HG03521 (cell line): ENCODE data around the gene ASZ1.
A peak's percentile ranks its signal among the peaks of the same experiment; 100 is the strongest.

ENCODE experiments used
- ATAC-seq: cut with Tn5 transposase; IDR thresholded peaks from one replicate; pipeline ENCODE4 v1.9.1; 2021; ENCODE audit warnings: mild to moderate bottlenecking, moderate library complexity; ENCODE audit not compliant: unreplicated experiment

ASZ1 gene

DNA sequence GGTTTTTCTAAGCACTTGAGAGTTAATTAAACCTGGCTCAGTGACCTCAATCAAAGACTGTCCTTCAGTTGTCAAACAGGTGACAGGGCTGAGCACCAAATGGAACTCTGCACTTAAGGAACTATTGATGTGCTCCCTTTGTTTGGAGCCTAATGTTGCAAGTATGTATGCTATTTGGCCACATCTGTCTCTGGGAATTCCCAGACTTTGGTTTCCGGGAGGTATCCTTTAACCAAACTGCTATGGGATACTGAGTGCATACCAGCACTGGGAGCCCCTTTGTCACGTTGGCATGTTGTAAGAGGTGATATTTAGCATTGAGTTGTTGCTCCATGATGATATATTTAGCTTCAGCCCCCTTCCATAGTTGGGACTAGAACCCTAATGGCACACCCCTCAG lies 25.2 kb downstream of the ASZ1 start:
- no peak for ATAC-seq

DNA sequence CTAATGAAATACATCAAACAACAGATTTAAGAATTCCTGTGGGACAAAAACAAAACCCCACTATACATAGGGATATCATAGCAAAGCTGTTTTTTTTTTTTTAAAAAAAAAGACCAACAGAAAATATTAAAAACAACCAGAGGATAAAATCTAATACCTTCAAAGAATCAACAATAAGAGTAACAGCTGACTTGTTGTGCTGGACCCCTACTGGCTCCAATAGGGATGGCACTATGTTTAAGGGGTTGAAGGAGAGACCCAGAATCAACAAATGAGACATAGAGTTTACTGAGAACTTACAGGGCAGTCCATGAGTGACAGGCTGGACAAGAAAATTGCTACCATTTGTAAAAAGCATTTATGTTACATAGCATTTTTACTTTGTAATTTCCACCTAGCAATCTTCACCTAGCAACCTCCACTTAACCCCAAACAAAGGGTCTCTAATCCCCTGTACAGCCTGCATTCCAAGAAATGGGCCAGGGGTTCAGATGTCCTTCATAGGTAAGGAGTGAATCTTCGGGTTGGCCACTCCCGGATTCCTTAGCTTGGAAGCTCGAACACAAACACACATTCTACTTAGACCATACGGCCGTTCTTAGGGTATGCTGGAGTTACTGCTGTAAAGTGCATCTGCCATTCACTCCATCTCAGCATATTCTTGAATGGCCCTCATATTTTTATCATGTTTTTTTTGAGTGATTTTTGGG lies 25.8 kb downstream of the ASZ1 start:
- peak; percentile 75 for ATAC-seq

DNA sequence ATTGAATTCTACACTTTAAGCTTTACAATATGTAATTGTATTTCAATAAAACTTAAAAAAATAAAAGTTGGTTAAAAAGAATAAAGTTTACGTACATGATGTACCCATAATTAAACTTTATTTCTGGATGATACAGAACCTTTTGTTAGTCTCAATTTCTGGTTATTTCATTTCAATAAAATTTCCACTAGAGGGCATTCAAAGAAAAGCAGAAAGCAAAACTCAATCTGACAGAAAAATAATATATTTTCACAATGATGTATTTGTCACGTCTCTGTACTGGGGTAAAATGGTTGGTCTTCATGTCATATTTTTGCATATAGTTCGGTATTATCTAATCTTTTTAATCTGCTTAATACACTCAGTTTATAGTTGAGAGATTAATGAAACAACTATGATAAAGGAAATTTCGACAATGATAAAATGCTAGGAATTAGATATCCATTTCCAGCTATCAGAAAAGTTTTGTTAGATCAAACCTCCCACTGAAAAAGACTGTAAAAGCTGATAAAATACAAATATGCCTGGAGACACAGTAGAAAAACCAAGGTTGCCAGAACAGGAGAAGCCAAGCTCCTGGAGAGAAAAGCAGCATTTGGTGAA lies 27.4 kb downstream of the ASZ1 start:
- ATAC-seq: no peak

DNA sequence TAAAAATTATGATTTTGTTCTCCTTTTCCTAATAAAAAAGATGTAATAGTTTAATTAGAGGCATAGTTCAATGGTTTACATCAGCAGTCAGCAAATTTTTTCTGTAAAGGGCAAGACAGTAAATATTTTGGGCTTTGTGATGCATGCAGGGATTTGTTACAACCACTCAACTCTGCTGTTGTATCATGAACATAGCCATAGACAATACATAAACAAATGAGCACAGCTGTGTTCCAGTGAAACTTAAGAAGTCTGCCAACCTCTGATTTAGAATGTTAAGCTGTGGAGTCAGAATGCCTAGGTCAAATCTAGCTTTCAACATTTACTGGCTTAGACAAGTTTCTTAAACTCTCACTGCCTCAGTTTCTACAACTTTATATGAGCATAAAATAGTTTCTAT lies 31.6 kb downstream of the ASZ1 start:
- no peak for ATAC-seq

DNA sequence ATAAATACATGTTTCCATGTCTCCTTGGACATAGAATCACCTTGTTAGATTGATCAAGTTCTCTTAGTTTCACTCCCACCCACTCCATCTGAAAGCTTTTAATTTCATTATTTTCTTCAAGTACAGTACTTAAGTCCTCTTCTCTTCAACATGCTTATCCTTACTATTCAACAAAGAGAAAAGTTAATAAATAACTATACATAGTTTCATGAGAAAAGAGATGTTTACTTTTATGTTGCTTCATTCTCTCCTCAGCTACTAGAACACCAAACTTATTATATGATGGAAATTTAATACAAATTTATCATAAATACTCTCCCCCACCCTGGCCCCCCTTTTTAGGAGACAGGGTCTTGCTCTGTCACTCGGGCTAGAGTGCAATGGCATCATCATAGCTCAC lies 33.5 kb downstream of the ASZ1 start:
- ATAC-seq: no peak

DNA sequence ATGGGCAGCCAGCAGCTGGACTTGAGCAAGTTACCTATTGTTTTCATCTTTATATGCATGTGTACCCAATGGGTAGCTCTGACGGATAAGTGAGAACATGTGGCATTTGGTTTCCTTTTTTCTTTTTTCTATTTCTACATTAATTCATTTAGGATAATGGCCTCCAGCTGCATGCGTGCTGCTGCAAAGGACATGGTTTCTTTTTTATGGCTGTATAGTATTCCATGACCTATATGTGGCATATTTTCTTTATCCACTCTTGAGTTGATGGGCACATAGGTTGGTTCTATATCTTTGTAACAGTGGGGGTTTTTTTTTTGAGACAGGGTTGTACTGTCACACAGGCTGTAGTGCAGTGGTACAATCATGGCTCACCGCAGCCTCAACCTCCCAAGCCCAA lies 37.4 kb downstream of the ASZ1 start:
- ATAC-seq: no peak

DNA sequence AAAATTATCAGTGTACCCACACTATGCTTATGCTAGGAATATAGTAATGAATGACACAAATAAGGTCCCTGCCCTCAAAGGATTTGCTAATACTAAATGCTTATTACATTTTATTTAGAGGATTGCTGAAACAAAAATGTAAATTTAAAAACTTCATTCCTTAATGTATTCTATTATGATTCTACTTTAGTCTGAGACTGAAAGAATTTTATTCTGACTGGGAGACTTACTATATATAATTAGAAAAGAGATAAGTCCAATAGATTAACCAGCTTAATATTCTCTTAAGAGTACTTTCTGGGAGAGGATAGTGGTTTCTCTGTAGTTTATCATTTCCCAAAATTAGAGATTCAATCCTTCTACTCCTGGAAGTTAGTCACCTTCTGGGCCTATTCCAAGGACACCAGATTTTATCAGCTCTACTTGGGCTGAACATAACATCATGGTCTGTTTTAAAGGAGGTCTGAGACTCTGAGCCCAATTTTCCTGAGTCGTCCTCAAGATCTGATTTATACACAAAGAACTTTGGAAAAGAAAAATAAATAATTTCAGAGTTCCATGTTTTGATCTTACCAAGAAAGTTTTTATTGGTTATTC lies 41.1 kb downstream of the ASZ1 start:
- ATAC-seq: no peak

DNA sequence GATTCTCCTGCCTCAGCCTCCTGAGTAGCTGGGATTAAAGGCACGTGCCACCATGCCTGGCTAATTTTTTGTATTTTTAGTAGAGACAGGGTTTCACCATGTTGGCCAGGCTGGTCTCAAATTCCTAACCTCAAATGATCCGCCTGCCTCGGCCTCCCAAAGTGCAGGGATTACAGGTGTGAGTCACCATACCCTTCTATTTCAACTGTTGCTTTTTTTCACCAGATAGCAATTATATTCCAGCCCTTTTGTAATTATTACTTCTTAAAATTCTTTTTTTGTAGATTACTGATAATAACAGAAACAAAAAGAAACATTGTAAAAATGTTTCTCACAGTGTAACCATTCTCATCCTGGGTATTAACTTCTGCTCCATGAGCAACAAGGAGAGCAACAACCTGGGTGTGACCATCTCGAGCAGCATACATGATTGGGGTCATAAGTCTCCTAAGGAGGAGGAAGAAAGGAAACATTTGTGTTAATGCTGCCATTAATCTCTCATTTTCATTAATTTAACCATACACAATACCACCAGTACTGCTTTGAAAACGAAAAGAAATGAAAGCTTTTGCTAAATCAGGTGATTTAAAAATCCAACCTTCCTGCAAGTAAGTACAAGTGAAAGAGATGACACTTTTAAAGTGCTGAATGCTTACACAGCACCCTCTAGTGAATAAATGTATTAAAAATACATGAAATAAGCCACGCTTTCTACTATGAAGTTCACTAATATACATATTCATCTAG lies 41.8 kb downstream of the ASZ1 start:
- ATAC-seq: no peak

DNA sequence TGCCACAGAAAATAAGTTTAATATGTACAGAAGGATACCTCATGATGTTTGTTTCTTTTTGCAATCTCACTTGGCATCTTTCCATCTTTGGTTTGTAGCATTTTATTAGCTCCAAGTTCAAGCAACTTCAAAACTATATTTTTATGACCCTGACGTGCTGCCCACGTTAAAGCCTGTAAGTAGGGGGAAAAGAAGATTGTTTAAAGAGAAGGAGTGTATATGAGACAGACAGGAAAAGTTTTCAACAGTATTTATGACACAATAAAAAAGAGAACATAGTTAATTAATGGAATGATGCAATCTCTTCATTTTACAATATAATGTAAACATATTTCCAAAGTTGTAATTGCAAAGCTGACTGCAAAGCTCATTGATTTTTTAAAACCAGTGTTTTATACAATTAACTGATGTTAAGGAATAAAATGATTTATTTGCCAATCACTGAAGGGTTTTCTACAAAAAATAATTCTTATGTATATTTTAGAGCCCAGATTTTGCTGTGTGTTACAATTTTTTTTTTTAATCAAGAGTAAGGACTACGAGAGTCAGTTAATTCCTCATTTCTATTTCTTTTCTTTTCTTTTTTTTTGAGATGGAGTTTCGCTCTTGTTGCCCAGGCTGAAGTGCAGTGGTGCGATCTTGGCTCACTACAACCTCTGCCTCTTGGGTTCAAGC lies 42.5 kb downstream of the ASZ1 start:
- ATAC-seq: no peak

DNA sequence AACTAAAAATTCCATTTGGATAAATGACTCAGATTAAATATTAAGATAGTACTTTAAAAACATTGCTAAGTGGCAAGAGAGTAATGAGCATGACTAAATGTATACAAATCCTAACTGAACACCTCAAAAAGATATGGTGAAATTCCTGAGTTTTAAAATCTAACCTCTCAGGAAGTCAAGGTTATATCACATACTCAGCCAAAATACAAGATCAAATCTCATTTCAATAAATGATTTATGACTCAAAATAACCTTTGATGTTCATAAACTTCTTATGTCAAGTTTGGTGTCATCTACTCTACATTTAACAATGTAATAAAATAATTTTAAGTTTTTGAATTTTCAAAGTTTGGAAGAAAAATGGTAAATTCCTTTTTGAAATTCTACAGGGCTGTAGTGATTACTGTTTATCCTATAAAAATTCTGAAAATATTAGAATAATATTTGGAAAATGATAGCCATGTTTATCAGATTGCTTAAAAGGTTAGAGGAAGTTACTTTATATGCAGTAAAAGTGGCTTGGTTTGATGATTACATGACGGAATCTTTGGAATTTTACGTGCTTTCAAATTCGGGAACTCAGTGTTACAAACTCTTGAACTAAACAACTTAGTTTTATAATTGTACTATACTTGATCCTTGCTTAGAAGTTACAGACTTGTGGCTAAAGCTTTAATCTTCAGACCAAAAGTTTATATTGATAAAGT lies 43.7 kb downstream of the ASZ1 start:
- no peak for ATAC-seq

DNA sequence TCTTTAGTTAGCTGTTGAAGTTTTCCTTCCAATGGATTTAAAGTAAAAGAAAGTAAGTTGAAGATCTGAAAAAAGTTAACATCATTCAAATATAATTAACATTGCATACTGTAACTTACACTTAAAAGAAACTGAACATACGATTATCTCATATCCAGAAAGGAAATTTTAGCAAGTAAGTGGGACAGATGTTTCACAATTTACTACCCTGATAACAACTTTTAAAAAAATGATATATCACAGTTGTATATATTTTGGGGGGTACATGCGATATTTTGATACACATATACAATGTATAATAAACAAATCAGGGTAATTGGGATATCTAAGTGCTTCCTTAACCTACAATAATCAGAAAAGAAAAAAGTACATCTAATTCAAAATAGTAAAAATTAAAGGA lies 44.2 kb downstream of the ASZ1 start:
- no peak for ATAC-seq

DNA sequence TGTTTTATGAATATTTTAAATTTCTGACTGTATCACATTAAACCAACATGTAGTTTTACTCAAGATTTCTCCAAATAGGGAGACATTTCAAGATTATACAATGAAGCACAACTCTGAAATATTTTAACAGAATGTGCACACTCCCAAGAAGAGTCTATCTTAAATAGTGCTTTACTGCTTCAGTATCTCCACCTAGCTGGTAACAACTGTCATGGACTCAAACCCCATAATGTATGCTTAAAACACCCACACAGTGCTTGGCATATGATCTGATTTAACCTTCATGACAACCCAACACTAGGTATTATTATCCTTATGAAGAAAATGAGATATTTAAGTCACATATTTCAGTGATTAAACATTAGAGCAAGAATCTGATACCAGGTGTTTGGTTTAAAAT lies 45.9 kb downstream of the ASZ1 start:
- no peak for ATAC-seq

DNA sequence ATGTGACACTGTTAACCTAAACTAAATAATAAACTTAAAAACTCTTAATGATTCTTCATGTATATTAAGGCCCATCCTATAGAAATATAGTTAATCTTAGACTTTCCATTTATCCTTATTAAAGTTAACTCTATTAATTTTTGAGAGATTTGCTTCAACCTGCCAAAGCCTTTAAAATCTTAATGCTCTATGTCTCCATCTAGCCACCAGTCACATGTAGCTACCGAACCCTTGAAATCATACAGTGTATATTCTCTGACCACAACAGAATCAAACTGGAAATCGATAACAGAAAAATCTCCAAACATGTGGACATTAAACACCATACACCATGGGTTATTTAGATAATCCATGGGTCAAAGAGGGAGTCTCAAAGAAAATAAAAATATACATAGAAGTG lies 51.9 kb downstream of the ASZ1 start:
- ATAC-seq: no peak

DNA sequence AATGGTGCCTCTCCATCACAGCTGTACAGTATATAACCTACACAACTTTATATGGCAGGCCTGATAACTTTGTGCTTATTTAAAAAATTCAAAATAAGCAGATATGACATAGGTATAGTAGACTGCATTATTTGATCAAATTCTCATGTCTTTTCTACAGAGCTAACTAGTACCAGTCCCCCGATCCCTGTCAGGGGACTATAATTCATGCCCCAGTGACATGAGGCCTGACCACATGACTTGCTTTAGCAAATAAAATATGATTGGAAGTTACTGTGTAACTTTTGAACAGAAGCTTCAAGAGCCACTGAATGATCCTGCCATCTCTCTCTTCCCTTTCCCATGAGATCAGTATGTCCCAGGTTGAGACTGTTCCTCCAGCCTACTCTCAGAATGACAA lies 55.2 kb downstream of the ASZ1 start:
- ATAC-seq: no peak

DNA sequence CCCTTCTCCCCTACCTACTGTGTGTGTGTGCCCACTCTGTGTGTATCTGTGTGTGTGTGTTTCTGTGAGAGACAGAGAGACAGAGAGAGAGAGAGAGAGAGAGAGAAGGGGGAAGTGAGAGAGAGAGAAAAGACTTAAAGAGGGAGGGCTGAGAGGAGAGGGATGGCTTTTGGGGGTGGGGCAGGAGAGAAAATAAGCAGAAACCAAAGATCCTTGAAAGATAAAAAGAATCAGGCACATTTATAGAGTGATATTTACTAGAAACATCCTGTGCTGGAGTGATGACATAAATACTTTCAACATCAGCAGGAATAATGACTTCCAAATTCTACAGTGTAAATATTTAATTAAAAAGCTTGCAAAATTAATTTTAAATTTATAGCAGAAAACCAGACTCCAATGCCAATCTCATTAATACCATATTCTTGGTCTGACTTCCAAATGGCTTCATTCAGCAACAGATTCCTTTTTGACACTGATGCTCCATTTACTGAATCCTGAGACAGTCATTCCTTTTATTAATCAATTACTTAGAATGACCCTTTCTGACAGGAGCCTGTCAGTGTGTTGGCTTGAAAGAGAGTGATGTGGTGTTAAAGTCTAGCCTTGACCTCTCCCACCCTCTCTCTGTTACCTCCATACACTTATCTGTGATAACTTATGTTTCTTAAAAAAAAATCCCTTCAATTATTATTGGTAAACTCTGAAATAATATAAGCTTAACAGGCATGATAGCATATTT lies 62.8 kb downstream of the ASZ1 start:
- no peak for ATAC-seq

DNA sequence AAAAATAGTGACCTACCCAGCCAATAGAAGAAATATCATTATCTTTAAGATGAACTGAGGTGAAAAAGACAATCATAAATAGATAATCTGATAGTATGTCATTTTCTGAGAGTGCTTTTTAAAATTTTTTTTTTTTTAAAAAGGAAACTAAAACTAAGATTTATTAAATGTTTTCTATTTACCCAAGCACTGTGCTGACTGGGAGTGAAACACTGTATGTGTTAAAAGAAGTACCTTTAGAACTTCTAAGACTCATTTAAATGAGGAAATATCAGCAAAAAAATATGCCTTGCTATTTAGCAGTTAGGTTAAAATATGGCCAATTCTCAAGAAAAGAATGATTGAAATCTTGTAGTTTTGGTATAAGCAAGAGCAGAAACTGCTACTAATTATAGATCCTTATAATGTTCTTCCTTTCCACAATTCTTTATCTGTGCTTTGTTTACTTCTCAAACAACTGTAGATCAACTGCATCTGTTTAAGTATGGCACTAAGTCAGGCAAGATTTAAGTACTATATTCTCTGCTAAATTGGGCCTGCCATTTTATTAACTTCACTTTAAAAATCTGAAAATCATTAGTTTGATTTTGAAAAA lies 64.9 kb downstream of the ASZ1 start:
- no peak for ATAC-seq

DNA sequence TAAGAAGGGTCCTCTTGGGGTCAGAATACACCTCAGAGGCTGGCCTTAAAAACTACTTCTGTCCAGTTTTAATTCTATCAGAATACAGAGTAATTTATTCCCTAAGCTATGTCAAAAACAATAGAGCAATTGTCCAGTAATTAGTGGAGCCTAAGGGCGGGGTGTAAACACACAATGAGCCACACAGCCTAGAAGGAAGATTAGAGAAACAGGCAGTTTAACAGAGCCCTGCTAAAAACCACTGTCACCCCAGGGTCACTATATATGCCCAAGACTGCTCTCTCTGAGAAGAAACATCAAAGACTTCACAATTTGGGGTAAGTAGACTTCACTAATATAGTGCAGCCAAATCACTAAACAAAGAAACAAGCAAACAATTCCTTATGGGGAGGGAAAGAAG lies 77.3 kb downstream of the ASZ1 start:
- no peak for ATAC-seq

DNA sequence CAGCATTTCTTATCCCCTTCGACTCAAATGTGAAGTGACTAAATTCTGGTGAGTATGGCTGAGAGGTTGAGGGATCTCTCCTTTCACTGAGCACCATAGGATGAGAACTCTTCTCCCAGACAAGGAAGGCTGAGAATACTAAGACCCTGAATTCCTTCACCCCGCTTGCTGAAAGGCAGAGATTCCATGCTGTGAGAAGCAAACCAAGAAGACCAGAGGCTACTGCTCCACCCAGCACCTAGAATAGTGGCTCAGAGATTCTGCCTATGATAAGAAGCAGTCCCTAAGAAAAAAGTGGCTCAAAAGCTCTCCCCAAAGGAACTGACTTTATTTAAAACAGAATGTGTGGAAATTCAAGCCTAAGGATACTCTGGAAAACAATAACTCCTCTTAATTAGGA lies 77.7 kb downstream of the ASZ1 start:
- ATAC-seq: no peak

DNA sequence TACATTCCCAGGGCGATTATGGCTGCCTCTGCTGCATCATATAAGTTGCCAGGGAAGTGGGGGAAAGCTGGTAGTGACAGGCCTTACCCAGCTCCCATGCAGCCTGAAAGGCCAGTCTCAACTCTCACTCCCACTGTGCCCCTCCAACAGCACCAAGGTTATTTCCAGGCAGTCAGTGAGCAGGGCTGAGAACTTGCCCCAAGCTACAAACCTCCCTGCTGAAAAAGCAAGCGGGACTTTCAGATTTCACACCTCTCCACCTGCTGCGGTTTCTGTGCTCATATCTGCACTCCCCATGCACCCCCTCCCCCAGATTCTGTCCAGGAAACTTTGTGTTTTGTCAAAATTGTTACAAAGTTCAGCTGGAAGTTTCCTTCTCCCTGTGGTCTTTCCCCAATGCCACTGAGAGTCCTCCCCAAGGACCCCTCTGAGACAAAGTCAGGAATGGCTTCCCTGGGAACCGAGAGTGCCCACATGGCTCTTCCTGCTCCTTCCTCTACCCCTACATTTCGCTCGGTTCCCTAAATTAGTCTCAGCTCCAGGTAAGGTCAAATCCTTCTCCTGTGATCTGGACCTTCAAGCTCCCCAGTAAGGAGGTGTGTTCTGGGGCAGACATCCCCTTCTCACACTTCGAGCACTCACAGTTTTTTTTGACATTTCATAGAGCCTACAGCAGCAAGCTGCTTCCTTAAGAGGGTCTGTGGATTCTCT lies 79.2 kb downstream of the ASZ1 start:
- peak; percentile 91 for ATAC-seq
